Raji (cell line): Measurements from ENCODE around the gene STK11IP.
A peak's percentile ranks its signal among the peaks of the same experiment; 100 is the strongest.

Experiments
- POLR2A ChIP-seq: IDR thresholded peaks from 2 replicates; pipeline ENCODE4 v1.6.1; 2011; ENCODE audit warnings: low read depth, low read length, control low read depth; ENCODE audit not compliant: insufficient read depth

Gene STK11IP

GRCh38 chr2:219597552-219598307 is at the start of gene STK11IP:
Gene STK11IP, plus strand, starts transcription at chr2:219597857. Its CDS starts 263 bp downstream, at chr2:219598120.
- TF ChIP-seq POLR2A: peak; percentile 85

GRCh38 chr2:219548990-219549389 is 48.7 kb upstream of the STK11IP start:
- TF ChIP-seq POLR2A: no peak

GRCh38 chr2:219549619-219550018 is 48.0 kb upstream of the STK11IP start:
- no peak for TF ChIP-seq POLR2A

- no peak for TF ChIP-seq POLR2A
These were observed 45.9 kb upstream of the STK11IP start for GRCh38 chr2:219551441-219552381.

GRCh38 chr2:219552382-219553167 is 45.1 kb upstream of the STK11IP start:
- TF ChIP-seq POLR2A: no peak

- no peak for TF ChIP-seq POLR2A
These were observed 44.6 kb upstream of the STK11IP start for GRCh38 chr2:219553168-219553417.

GRCh38 chr2:219553463-219553963 is 44.1 kb upstream of the STK11IP start:
- no peak for TF ChIP-seq POLR2A

- TF ChIP-seq POLR2A: no peak
These were observed 43.3 kb upstream of the STK11IP start for GRCh38 chr2:219554350-219554749.

- TF ChIP-seq POLR2A: no peak
These were observed 41.7 kb upstream of the STK11IP start for GRCh38 chr2:219555956-219556355.

GRCh38 chr2:219556413-219556812 is 41.2 kb upstream of the STK11IP start:
- TF ChIP-seq POLR2A: no peak

- TF ChIP-seq POLR2A: no peak
These were observed 40.3 kb upstream of the STK11IP start for GRCh38 chr2:219557320-219557719.

- no peak for TF ChIP-seq POLR2A
These were observed 39.6 kb upstream of the STK11IP start for GRCh38 chr2:219557791-219558785.

- TF ChIP-seq POLR2A: no peak
These were observed 38.3 kb upstream of the STK11IP start for GRCh38 chr2:219559156-219559915.
